Measurements from ENCODE around the gene LRPAP1.
"Not testable (repeated sequence)": the region's sequence is repeated elsewhere in the genome, so short reads cannot be mapped to it uniquely, and the experiment has no call there.

Gene LRPAP1

DNA sequence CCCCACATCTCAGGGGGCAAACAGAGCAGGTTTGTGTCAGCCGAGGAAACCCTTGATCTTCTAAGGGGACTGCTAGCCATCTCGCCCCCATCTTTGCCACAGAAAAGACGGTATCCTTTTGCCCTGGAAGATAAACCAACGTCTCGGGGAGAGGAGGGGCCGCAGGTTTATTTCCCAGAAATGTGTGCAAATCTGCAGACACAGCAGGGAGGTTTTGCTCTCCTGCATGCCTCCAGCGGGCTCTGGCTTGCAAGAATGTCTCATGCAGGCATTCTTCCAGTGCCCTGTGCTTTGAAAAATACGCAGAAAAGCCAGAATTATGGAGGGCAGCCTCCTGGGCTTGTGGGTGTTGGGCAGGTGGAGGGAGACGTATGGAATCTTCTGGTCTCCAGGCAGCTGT, 42.6 kb upstream of the LRPAP1 start:
- H3K36me3 ChIP-seq (ENCODE audit: control insufficient read depth in 2 of 2, insufficient read depth in 2 of 2, low read length in 2 of 2); H3K4me3 ChIP-seq (ENCODE audit: low read length in 2 of 2); H3K27me3 ChIP-seq (ENCODE audit: control insufficient read depth in 2 of 2, insufficient read depth in 2 of 2, low read length in 2 of 2); H3K27ac ChIP-seq (ENCODE audit: low read depth in 2 of 2, low read length in 2 of 2); H3K9ac ChIP-seq (ENCODE audit: low read depth in 1 of 2, low read length in 2 of 2); H3K9me3 ChIP-seq (ENCODE audit: control insufficient read depth in 2 of 2, low read length in 2 of 2); H3K4me1 ChIP-seq (ENCODE audit: control insufficient read depth in 2 of 2, insufficient read depth in 2 of 2, low read length in 2 of 2): not testable (repeated sequence)

DNA sequence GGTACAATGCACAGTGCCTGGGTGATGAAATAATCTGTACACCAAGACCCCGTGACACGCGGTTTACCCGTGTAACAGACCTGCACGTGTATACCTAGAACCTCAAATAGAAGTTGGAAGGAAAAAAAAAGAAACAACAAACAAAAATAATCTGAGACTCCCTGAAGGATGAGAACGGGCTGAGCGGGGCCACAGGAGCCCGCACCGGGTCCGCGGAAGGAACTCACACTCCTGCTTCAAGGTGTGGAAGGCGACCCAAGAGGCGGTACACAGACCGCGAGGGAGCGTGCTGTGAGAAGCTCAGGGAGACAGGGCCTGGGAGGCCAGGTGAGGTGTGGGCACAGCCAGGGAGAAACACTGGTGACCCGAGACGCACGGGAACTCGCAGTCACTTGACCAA, 42.1 kb upstream of the LRPAP1 start:
- H3K36me3 ChIP-seq (ENCODE audit: control insufficient read depth in 2 of 2, insufficient read depth in 2 of 2, low read length in 2 of 2); H3K4me1 ChIP-seq (ENCODE audit: control insufficient read depth in 2 of 2, insufficient read depth in 2 of 2, low read length in 2 of 2); H3K9ac ChIP-seq (ENCODE audit: low read depth in 1 of 2, low read length in 2 of 2); H3K27me3 ChIP-seq (ENCODE audit: control insufficient read depth in 2 of 2, insufficient read depth in 2 of 2, low read length in 2 of 2); H3K4me3 ChIP-seq (ENCODE audit: low read length in 2 of 2); H3K27ac ChIP-seq (ENCODE audit: low read depth in 2 of 2, low read length in 2 of 2); H3K9me3 ChIP-seq (ENCODE audit: control insufficient read depth in 2 of 2, low read length in 2 of 2): not testable (repeated sequence)

GRCh38 chr4:3573131-3573530, 40.9 kb upstream of the LRPAP1 start:
- H3K9ac ChIP-seq (ENCODE audit: low read depth in 1 of 2, low read length in 2 of 2), result no peak overlapping the region
- no peak overlapping the region for H3K4me3 ChIP-seq (ENCODE audit: low read length in 2 of 2)
- no peaks in the 10 kb centered on the region for H3K36me3 ChIP-seq (ENCODE audit: control insufficient read depth in 2 of 2, insufficient read depth in 2 of 2, low read length in 2 of 2)
- no peaks in the 10 kb centered on the region for H3K9me3 ChIP-seq (ENCODE audit: control insufficient read depth in 2 of 2, low read length in 2 of 2)
- no peaks in the 10 kb centered on the region for H3K27me3 ChIP-seq (ENCODE audit: control insufficient read depth in 2 of 2, insufficient read depth in 2 of 2, low read length in 2 of 2)
- H3K4me1 ChIP-seq (ENCODE audit: control insufficient read depth in 2 of 2, insufficient read depth in 2 of 2, low read length in 2 of 2), result no peaks in the 10 kb centered on the region
- H3K27ac ChIP-seq (ENCODE audit: low read depth in 2 of 2, low read length in 2 of 2), result no peak overlapping the region

DNA sequence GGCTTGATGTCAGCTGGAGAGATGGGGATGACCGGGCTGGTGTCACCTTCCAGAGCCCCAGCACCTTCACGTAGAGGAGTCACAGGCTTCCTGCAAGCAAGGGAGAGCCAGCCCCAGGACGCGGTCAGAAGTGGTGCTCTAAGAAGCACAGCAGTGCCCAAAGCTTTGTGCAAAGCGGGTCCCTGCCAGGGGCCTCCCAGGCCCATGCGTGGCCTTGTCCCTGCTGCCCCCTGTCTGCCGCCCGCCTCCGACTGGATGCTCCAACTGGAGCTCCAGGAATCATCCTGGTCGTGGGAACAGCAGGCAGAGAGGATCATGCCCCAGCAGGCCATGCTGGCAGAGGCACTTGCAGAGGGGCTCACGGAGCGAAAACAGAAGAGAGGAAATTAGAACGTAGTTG, 40.1 kb upstream of the LRPAP1 start:
- Histone ChIP-seq H3K27me3 (ENCODE audit: control insufficient read depth in 2 of 2, insufficient read depth in 2 of 2, low read length in 2 of 2) (no peaks in the 10 kb centered on the region), H3K27ac (ENCODE audit: low read depth in 2 of 2, low read length in 2 of 2) (no peak overlapping the region), H3K4me3 (ENCODE audit: low read length in 2 of 2) (no peak overlapping the region), H3K36me3 (ENCODE audit: control insufficient read depth in 2 of 2, insufficient read depth in 2 of 2, low read length in 2 of 2) (no peaks in the 10 kb centered on the region), H3K9me3 (ENCODE audit: control insufficient read depth in 2 of 2, low read length in 2 of 2) (no peaks in the 10 kb centered on the region), H3K9ac (ENCODE audit: low read depth in 1 of 2, low read length in 2 of 2) (no peak overlapping the region), H3K4me1 (ENCODE audit: control insufficient read depth in 2 of 2, insufficient read depth in 2 of 2, low read length in 2 of 2) (no peaks in the 10 kb centered on the region)

DNA sequence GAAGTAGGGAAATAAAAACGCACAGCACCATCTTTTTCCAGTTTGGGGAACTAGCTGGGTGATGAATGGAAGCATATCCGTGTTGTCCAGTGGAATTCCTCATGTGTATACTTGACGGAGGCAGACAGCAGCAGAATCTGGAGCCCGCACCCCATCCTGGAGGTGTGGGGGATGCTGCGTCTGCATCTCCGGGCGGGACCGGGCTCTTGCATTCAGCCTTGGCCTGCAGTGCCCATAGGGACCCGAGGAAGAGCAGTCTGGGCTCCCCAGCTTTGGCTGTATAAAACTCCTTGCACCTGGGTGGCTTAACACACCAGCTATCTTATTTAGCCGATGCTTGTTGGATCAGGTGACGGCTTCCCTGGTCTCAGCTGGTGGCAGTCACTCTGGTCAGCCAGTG, 39.7 kb upstream of the LRPAP1 start:
- Histone ChIP-seq H3K9me3 (ENCODE audit: control insufficient read depth in 2 of 2, low read length in 2 of 2) (no peaks in the 10 kb centered on the region), H3K9ac (ENCODE audit: low read depth in 1 of 2, low read length in 2 of 2) (no peak overlapping the region), H3K27me3 (ENCODE audit: control insufficient read depth in 2 of 2, insufficient read depth in 2 of 2, low read length in 2 of 2) (no peaks in the 10 kb centered on the region), H3K4me3 (ENCODE audit: low read length in 2 of 2) (no peak overlapping the region), H3K27ac (ENCODE audit: low read depth in 2 of 2, low read length in 2 of 2) (no peak overlapping the region), H3K4me1 (ENCODE audit: control insufficient read depth in 2 of 2, insufficient read depth in 2 of 2, low read length in 2 of 2) (no peaks in the 10 kb centered on the region), H3K36me3 (ENCODE audit: control insufficient read depth in 2 of 2, insufficient read depth in 2 of 2, low read length in 2 of 2) (no peaks in the 10 kb centered on the region)

DNA sequence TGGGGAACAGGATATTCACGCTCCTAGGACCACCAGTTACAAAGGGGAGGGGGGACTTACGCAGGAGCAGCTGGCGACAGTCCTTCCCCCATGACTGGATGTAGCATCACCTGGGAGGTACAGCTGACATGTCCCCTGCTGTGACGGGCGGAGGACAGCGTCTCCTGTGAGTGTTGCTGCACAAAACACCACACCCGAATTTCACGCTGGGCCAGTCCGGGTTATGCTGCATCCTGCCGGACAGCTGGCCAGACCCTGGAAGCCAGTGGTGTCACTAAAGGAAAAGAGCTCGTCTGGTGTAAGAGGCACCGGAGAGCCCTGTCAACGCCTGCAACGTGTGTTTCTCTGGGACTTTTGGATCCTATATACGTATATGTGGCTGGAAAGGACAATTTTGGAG, 38.7 kb upstream of the LRPAP1 start:
- H3K27ac ChIP-seq (ENCODE audit: low read depth in 2 of 2, low read length in 2 of 2); H3K27me3 ChIP-seq (ENCODE audit: control insufficient read depth in 2 of 2, insufficient read depth in 2 of 2, low read length in 2 of 2); H3K9me3 ChIP-seq (ENCODE audit: control insufficient read depth in 2 of 2, low read length in 2 of 2); H3K9ac ChIP-seq (ENCODE audit: low read depth in 1 of 2, low read length in 2 of 2); H3K4me3 ChIP-seq (ENCODE audit: low read length in 2 of 2); H3K4me1 ChIP-seq (ENCODE audit: control insufficient read depth in 2 of 2, insufficient read depth in 2 of 2, low read length in 2 of 2); H3K36me3 ChIP-seq (ENCODE audit: control insufficient read depth in 2 of 2, insufficient read depth in 2 of 2, low read length in 2 of 2): not testable (repeated sequence)

DNA sequence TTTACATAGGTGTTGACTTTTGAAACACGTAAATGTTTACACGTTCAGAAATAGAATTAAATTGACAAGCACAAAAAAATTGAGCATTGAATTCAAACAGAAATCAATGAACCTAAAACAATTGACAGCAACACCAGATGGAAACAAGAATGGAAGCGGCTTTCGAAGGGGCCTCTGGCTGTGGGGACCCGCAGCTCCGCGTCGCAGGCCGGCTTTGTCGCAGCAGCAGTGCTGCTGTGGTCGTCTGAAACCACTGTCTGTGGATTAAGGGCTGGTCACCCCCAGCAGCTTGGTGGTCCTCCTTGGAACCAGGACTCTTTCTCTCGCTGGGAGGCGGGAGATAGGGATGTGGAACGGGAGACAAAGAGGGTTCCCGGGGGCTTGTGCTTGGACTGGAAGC, 37.4 kb upstream of the LRPAP1 start:
- H3K4me3 ChIP-seq (ENCODE audit: low read length in 2 of 2); H3K27ac ChIP-seq (ENCODE audit: low read depth in 2 of 2, low read length in 2 of 2); H3K27me3 ChIP-seq (ENCODE audit: control insufficient read depth in 2 of 2, insufficient read depth in 2 of 2, low read length in 2 of 2); H3K4me1 ChIP-seq (ENCODE audit: control insufficient read depth in 2 of 2, insufficient read depth in 2 of 2, low read length in 2 of 2); H3K9ac ChIP-seq (ENCODE audit: low read depth in 1 of 2, low read length in 2 of 2); H3K9me3 ChIP-seq (ENCODE audit: control insufficient read depth in 2 of 2, low read length in 2 of 2); H3K36me3 ChIP-seq (ENCODE audit: control insufficient read depth in 2 of 2, insufficient read depth in 2 of 2, low read length in 2 of 2): not testable (repeated sequence)

DNA sequence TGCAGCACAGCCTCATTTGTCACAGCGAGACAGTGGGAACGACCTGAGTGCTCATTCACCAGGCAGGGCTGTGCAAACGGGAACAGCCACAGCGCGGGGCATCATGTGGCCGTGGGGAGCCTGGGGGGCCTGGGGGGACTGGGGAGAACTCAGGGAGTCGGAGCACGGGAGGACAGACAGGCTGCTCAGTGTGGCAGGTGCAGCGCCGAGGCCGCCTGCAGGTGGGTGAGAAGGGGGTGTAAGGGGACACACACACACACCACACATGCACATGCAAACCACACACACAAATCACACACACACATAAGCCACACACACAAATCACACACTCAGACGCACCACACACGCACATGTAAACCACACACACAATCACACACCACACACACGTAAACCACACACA, 34.5 kb upstream of the LRPAP1 start:
- H3K27me3 ChIP-seq (ENCODE audit: control insufficient read depth in 2 of 2, insufficient read depth in 2 of 2, low read length in 2 of 2); H3K9me3 ChIP-seq (ENCODE audit: control insufficient read depth in 2 of 2, low read length in 2 of 2); H3K27ac ChIP-seq (ENCODE audit: low read depth in 2 of 2, low read length in 2 of 2); H3K36me3 ChIP-seq (ENCODE audit: control insufficient read depth in 2 of 2, insufficient read depth in 2 of 2, low read length in 2 of 2); H3K9ac ChIP-seq (ENCODE audit: low read depth in 1 of 2, low read length in 2 of 2); H3K4me1 ChIP-seq (ENCODE audit: control insufficient read depth in 2 of 2, insufficient read depth in 2 of 2, low read length in 2 of 2); H3K4me3 ChIP-seq (ENCODE audit: low read length in 2 of 2): not testable (repeated sequence)

GRCh38 chr4:3566301-3566700, 34.1 kb upstream of the LRPAP1 start:
- not testable (repeated sequence) for H3K27ac ChIP-seq (ENCODE audit: low read depth in 2 of 2, low read length in 2 of 2); H3K36me3 ChIP-seq (ENCODE audit: control insufficient read depth in 2 of 2, insufficient read depth in 2 of 2, low read length in 2 of 2); H3K4me1 ChIP-seq (ENCODE audit: control insufficient read depth in 2 of 2, insufficient read depth in 2 of 2, low read length in 2 of 2); H3K4me3 ChIP-seq (ENCODE audit: low read length in 2 of 2); H3K27me3 ChIP-seq (ENCODE audit: control insufficient read depth in 2 of 2, insufficient read depth in 2 of 2, low read length in 2 of 2); H3K9ac ChIP-seq (ENCODE audit: low read depth in 1 of 2, low read length in 2 of 2); H3K9me3 ChIP-seq (ENCODE audit: control insufficient read depth in 2 of 2, low read length in 2 of 2)

DNA sequence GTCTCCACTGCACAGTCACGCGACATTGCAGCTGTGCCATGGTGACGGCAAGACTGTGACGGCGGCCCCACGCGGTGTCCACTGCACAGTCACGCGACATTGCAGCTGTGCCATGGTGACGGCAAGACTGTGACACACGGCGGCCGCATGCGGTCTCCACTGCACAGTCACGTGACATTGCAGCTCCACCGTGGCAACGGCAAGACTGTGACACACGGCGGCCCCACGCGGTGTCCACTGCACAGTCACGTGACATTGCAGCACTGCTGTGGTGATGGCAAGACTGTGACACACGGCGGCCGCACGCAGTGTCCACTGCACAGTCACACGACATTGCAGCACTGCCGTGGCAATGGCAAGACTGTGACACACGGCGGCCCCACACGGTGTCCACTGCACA, 32.7 kb upstream of the LRPAP1 start:
- not testable (repeated sequence) for H3K4me3 ChIP-seq (ENCODE audit: low read length in 2 of 2); H3K9ac ChIP-seq (ENCODE audit: low read depth in 1 of 2, low read length in 2 of 2); H3K9me3 ChIP-seq (ENCODE audit: control insufficient read depth in 2 of 2, low read length in 2 of 2); H3K27ac ChIP-seq (ENCODE audit: low read depth in 2 of 2, low read length in 2 of 2); H3K4me1 ChIP-seq (ENCODE audit: control insufficient read depth in 2 of 2, insufficient read depth in 2 of 2, low read length in 2 of 2); H3K27me3 ChIP-seq (ENCODE audit: control insufficient read depth in 2 of 2, insufficient read depth in 2 of 2, low read length in 2 of 2); H3K36me3 ChIP-seq (ENCODE audit: control insufficient read depth in 2 of 2, insufficient read depth in 2 of 2, low read length in 2 of 2)

DNA sequence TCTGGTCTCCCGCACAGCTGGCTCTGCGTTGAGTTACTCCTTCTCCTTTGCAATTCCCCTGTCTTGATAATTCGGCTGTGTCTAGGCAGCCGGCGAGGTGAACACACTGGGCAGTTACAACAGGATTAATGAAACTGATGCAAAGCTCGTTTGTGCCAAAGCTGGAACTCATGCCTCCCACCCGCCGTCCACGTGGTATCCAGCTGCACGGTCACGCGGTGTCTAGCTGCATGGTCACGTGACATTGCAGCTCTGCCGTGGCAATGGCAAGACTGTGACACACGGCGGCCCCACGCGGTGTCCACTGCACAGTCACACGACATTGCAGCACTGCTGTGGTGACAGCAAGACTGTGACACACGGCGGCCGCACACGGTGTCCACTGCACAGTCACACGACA, 31.2 kb upstream of the LRPAP1 start:
- H3K27me3 ChIP-seq (ENCODE audit: control insufficient read depth in 2 of 2, insufficient read depth in 2 of 2, low read length in 2 of 2), result no peaks in the 10 kb centered on the region
- H3K27ac ChIP-seq (ENCODE audit: low read depth in 2 of 2, low read length in 2 of 2), result no peak overlapping the region
- H3K4me1 ChIP-seq (ENCODE audit: control insufficient read depth in 2 of 2, insufficient read depth in 2 of 2, low read length in 2 of 2), result no peaks in the 10 kb centered on the region
- H3K9ac ChIP-seq (ENCODE audit: low read depth in 1 of 2, low read length in 2 of 2), result no peak overlapping the region
- H3K9me3 ChIP-seq (ENCODE audit: control insufficient read depth in 2 of 2, low read length in 2 of 2), result no peaks in the 10 kb centered on the region
- no peak overlapping the region for H3K4me3 ChIP-seq (ENCODE audit: low read length in 2 of 2)
- H3K36me3 ChIP-seq (ENCODE audit: control insufficient read depth in 2 of 2, insufficient read depth in 2 of 2, low read length in 2 of 2), result no peaks in the 10 kb centered on the region

Data from mucosa of rectum (tissue), 2 donors.